ENCODE data around the gene SLC9A9. TPM values are rescaled to one million over a fixed set of nuclear protein-coding genes. Genes with fewer than 3 reads are reported as not detected.

The SLC9A9 gene
- total RNA-seq, 1 experiment from 2014 or later = not detected

- CTCF ChIA-PET = no interaction called here
Measured at GRCh38 chr3:143351895-143352608, 496.2 kb downstream of the SLC9A9 start.

GRCh38 chr3:143351354-143351753, 496.9 kb downstream of the SLC9A9 start:
- H3K9me3 Mint-ChIP-seq (ENCODE audit: unreplicated experiment) = no peaks in the 10 kb centered on the region

More at GRCh38 chr3:143351895-143352608, 496.2 kb downstream of the SLC9A9 start:
- no peak overlapping the region for H3K27ac Mint-ChIP-seq (ENCODE audit: unreplicated experiment)
- Histone ChIP-seq H3K4me3 (ENCODE audit: low read depth, low read length) (no peak overlapping the region), H3K4me1 (no peaks in the 10 kb centered on the region), H3K36me3 (ENCODE audit: control insufficient read depth, insufficient read depth, low read length) (no peaks in the 10 kb centered on the region), H3K27me3 (replicated peaks; ENCODE audit: control insufficient read depth, insufficient read depth, low read length) (no peaks in the 10 kb centered on the region), H3K9me3 (no peaks in the 10 kb centered on the region)
- intact Hi-C loops (cut with micrococcal nuclease; ENCODE audit: unreplicated experiment) = no loop called here
- POLR2A ChIA-PET = no interaction called here
- BruUV-seq (replicated peaks) = no TSS peak
- H3K27me3 Mint-ChIP-seq (ENCODE audit: insufficient read depth, unreplicated experiment) = peaks cover 17% of the 10 kb centered on the region
- H3K4me1 Mint-ChIP-seq (ENCODE audit: low read depth, unreplicated experiment) = no peaks in the 10 kb centered on the region
- no peaks in the 10 kb centered on the region for H3K36me3 Mint-ChIP-seq (ENCODE audit: insufficient read depth, unreplicated experiment)
- no peaks in the 10 kb centered on the region for H3K9me3 Mint-ChIP-seq (ENCODE audit: unreplicated experiment)
- DNase-seq = no peak
- no peak overlapping the region for H3K4me3 Mint-ChIP-seq (ENCODE audit: unreplicated experiment)
- TF ChIP-seq CTCF (IDR thresholded peaks at IDR 0.05; ENCODE audit: insufficient read depth in 1 of 2, low read depth in 1 of 2, low read length in 1 of 2, severe bottlenecking in 1 of 2, unreplicated experiment in 1 of 2) = no peak

GRCh38 chr3:143349455-143349854, 498.8 kb downstream of the SLC9A9 start:
- peaks cover 17% of the 10 kb centered on the region for H3K27me3 Mint-ChIP-seq (ENCODE audit: insufficient read depth, unreplicated experiment)
- no peak for TF ChIP-seq CTCF (IDR thresholded peaks at IDR 0.05; ENCODE audit: insufficient read depth in 1 of 2, low read depth in 1 of 2, low read length in 1 of 2, severe bottlenecking in 1 of 2, unreplicated experiment in 1 of 2)
- no peak for DNase-seq
- CTCF ChIA-PET = no interaction called here
- H3K9me3 Mint-ChIP-seq (ENCODE audit: unreplicated experiment) = no peaks in the 10 kb centered on the region
- no peaks in the 10 kb centered on the region for H3K36me3 Mint-ChIP-seq (ENCODE audit: insufficient read depth, unreplicated experiment)
- H3K4me3 Mint-ChIP-seq (ENCODE audit: unreplicated experiment) = no peak overlapping the region
- Histone ChIP-seq H3K4me3 (ENCODE audit: low read depth, low read length) (no peak overlapping the region), H3K27me3 (replicated peaks; ENCODE audit: control insufficient read depth, insufficient read depth, low read length) (no peaks in the 10 kb centered on the region), H3K9me3 (no peaks in the 10 kb centered on the region), H3K4me1 (no peaks in the 10 kb centered on the region), H3K36me3 (ENCODE audit: control insufficient read depth, insufficient read depth, low read length) (no peaks in the 10 kb centered on the region)
- POLR2A ChIA-PET = no interaction called here
- no TSS peak for BruUV-seq (replicated peaks)
- intact Hi-C loops (cut with micrococcal nuclease; ENCODE audit: unreplicated experiment) = no loop called here
- no peaks in the 10 kb centered on the region for H3K4me1 Mint-ChIP-seq (ENCODE audit: low read depth, unreplicated experiment)
- no peak overlapping the region for H3K27ac Mint-ChIP-seq (ENCODE audit: unreplicated experiment)

More at GRCh38 chr3:143351354-143351753, 496.9 kb downstream of the SLC9A9 start:
- Mint-ChIP-seq H3K36me3 (ENCODE audit: insufficient read depth, unreplicated experiment) (no peaks in the 10 kb centered on the region), H3K27ac (ENCODE audit: unreplicated experiment) (no peak overlapping the region), H3K27me3 (ENCODE audit: insufficient read depth, unreplicated experiment) (peaks cover 17% of the 10 kb centered on the region), H3K4me1 (ENCODE audit: low read depth, unreplicated experiment) (no peaks in the 10 kb centered on the region), H3K4me3 (ENCODE audit: unreplicated experiment) (no peak overlapping the region)
- POLR2A ChIA-PET = no interaction called here
- Histone ChIP-seq H3K27me3 (replicated peaks; ENCODE audit: control insufficient read depth, insufficient read depth, low read length) (no peaks in the 10 kb centered on the region), H3K4me3 (ENCODE audit: low read depth, low read length) (no peak overlapping the region), H3K9me3 (no peaks in the 10 kb centered on the region), H3K4me1 (no peaks in the 10 kb centered on the region), H3K36me3 (ENCODE audit: control insufficient read depth, insufficient read depth, low read length) (no peaks in the 10 kb centered on the region)
- DNase-seq = no peak
- no TSS peak for BruUV-seq (replicated peaks)
- intact Hi-C loops (cut with micrococcal nuclease; ENCODE audit: unreplicated experiment) = no loop called here
- no peak for TF ChIP-seq CTCF (IDR thresholded peaks at IDR 0.05; ENCODE audit: insufficient read depth in 1 of 2, low read depth in 1 of 2, low read length in 1 of 2, severe bottlenecking in 1 of 2, unreplicated experiment in 1 of 2)
- CTCF ChIA-PET = no interaction called here
